Stimulated activated CD8-positive, alpha-beta memory T cell treated with anti-CD3 and anti-CD28 coated beads, Interleukin-7, amount 100 ng/mL, for 1 hour (primary cell): ENCODE measurements around the gene GLG1.

ENCODE experiments used
- DNase-seq, 2 donors: peaks; one replicate each; pipeline ENCODE4 v3.0.0-alpha.2; 2020; ENCODE audit warnings: low read depth in 2 of 2

GLG1 gene

DNA sequence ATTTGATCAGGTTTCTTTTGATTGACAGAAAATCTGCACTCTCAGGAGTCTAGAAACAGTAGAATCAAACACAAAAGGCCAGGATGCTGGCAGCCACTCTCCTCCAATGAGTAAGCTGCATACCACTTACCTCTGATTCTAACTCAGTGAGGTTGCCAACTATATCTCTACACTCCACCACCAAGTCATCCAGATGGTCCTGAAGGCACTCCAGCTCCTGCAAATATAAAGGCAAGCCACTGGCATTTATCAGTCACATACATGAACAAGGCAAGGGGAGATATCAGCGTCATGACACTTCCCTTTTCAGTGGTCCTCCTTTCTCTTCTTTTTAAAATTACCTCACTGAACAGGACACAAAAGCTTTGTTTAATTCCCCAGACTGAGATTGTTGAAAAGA, 132.5 kb downstream of the GLG1 start:
- no peak for DNase-seq

DNA sequence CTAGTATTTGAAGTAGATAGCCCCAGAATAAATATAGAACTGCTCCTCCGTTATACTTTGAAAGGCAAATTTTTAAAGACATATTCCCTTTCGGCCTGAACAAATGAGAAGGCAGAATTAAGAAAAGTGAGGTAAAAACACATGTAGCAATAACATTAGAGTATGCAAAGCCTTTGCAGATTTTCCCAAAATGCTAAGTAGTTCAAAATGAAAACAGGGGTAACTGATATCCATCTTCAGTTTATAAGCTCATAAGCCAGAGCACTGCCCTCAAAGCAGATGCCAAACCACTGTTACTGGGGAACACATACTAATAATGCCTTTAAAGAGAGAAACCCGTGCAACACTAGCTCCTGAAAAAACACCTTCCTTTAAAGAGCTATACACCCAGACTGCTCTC, 134.4 kb downstream of the GLG1 start:
- no peak for DNase-seq

DNA sequence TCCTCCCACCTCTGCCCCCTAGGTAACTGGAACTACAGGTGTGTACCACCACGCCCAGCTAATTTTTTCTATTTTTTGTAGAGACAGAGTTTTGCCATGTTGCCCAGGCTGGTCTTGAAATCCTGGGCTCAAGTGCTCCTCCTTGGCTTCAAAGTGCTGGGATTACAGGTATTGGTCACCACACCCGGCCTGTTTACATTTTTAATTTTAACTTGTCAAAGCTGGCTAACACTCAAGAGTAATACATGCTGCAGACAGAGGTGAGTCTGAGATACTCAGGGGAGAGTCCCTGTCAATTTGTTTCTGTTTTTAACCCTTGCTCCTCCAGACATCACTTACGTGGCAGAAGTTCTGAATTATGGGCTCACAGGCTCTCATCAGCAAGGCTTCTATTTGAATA, 134.9 kb downstream of the GLG1 start:
- no peak for DNase-seq

DNA sequence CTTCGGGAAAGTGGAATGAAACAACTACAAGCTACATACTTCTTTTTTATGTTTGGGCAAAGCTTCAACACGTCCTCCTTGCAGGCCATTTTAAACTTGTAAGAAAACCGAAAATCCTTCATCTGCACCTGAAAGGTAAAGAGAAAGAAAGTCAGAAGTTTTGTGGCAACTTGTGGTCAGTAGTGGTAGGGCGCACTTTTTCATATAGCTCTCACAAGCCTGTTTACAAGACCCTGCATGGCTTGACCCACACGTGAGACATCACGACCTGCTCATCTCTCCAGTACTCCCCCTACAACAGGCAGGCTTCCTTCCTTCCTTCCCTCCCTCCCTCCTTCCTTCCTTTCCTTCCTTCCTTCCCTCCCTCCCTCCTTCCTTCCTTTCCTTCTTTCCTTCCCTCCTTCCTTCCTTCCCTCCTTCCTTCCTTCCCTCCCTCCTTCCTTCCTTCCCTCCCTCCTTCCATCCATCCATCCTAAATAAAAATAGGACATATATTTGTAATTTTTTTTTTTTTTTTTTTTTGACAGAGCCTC, 136.9 kb downstream of the GLG1 start:
- no peak for DNase-seq

DNA sequence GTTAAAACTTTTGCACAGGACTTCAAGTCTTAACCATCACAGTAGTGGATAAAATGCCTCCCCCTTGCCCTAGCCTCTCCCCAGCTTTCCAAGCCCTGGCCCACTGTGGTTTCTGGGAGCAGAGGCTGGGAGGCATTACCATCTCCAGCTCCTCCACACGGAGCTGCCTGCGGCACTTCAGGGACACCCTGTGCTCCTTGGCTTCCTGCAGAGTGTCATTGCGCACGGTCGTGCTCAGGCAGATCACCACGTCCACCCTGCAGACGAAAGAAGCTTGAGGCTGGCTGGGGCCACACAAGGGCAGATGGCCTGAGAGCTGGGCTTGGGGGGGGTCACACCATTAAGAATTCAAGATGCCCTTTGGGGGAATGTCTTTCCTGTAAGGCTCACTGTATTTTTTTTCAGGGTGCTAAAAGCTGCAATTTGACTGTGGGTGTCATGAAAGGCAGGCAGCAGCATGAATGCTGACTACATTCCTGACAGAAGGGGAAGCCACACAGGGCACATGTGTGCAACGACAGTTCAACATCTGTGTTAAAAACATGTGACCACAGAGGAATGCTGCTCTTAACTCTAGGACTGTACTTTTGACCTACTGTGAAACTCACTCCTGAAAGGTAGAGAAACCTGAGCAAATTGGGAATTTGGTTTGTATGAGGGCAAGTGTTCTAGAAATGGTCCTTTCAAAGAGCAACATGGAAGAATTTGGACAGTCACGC, 137.9 kb downstream of the GLG1 start:
- no peak for DNase-seq

DNA sequence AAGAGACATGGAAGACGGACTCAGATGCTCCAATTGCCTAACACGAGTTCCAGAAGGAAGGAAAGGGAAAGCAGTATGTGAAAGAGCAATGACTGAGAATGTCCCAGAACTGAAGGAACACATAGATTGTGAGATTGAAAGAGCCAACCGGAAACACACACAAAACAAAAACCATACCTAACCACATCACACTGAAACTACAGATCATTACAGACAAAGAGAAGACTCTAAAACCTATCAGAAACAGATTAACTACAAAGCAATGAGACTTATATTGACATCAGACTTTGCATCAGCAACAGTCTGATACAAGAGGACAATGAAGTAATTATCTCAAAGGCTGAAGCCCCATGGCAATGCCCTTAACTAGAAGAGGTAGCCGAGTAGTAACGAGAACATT, 140.0 kb downstream of the GLG1 start:
- no peak for DNase-seq

DNA sequence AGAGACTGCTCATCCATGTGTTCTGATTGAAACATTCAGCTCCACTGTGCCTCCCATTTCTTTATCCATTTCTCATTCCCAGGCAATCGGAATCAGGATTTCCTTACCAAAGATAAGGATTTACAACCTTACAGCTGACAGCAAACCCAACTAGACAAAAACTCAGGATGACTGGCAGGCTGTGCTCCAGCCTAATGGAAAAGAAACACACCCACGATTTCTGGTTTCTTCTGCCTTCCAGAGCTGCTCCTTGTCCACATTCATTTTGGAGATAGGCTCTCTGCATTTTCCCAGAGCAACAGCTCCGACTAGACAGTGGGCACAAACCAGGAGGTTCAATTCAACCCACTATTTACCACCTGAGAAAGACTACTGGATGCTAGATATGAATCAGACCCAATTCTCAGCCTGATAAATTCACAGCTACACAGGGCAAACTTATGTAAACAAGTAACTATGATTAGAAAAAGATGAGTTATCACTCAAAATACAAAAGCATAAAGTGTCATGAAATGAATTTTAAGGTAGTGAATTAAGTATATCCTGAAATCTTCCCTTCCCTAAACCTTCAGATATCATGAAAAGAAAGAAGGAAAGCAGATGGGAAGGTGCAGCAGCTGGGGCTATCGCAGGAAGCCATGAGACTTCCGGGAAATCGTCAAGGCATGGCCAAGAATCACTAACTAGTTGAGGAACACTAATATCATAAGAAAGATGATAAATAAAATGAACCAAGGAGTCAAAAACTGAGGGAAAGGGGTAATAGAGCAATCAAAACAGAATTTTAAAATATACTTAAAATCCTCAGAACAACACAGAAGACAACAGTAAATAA, 140.8 kb downstream of the GLG1 start:
- DNase-seq: no peak

DNA sequence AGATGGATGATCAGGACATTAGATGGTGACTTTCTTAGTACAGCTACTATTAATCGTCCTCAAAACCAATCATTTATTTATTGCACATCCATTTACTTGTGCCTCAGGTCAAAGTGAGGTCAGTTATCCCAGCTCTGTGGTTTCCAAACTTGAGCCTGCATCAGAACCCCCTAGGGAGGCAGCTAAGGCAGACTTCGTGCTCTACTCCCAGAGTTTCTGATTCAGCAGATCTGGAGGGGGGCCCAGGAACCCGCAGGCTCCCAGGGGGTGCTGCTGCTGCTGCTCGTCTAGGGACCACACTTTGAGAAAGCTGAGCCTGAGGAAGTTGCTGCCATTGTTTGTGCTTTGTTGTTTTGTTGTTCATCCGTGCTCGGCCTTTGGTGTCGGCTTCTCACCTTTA, 141.6 kb downstream of the GLG1 start:
- DNase-seq: no peak

DNA sequence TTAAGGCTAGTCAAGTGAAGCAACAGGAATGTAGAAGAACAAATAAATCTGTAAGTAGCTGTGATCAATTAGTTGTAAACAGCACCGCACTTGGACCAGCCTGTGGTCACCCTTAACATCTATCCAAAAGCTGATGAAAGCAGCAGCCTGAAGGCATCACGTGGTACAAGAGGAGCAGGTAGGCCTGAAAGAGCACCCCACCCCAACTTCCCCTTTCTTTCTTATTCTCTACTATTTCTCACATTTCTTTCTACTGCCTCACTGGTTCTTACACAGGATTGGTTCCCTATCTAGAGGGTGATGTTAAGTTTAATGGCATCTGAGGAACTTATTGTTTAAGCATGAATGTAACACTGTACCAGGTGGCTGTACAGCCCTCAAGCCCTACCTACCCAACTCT, 143.0 kb downstream of the GLG1 start:
- DNase-seq: no peak

DNA sequence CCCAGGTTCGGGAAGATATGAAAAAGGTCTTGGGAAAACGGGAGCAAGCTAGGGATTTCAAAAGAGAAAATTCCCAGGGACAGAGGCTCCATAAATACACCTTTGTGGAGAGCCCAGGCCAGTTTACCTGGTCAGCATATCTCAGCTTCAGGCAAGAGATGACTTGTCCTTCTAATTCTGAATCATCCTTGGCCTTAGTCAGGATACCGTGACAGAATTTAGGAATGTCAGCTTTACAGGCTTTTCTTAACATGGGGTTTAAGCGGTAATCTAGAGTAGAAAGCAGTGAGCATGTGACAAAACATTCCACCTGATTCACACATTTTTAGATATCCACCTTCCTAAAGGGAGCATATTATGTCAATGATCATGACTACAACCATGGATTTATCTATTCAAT, 144.6 kb downstream of the GLG1 start:
- no peak for DNase-seq

DNA sequence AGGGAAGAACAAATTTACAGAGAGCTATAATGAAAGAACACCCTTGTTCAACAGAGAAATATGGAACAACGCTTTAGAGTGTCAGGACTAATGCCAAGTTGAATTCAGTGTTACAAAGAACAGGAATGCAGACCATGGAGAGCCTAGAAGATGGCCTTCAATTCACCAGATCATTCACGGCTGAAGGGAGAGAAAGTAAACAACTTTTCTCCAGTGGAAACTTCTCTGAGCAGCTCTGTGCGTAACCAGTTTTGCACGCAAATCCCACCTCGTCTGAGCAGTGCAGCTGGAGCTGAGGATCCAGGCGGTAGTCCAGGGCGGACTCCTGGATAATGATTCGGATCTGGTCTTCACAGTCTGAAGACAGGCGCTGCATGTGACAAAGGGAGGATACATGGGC, 145.1 kb downstream of the GLG1 start:
- DNase-seq: no peak

DNA sequence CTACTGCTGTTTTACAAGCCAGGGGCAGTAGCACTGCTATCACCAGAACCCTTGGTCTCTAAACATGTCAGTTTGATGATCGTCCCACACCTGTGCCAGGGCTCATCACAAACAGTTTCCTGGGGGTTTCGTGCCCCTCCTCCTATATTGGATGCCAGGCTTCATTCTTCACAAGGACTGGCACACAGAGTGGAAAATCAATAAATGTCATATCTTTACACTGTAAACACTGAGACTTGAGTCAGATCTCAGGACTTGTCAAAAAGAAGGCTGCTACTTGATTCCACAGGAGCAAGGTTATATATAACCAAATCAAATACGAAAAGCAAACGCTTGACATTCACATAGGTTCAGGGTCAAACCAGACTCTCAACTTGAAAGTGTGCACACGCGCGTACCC, 146.4 kb downstream of the GLG1 start:
- DNase-seq: no peak

DNA sequence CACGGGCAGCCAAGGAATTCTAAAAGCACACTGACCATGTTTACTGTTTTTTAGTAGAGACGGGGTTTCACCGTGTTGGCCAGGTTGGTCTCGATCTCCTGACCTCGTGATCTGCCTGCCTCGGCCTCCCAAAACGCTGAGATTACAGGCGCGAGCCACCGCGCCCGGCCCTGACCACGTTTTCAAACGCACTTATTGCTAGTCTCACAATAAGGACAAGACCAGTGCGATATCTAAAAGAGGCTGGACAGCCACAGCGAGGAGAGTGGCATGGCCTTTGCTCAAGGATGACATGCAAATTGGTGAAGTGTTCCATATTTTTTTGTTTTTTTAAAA, 150.7 kb downstream of the GLG1 start:
- DNase-seq: no peak

DNA sequence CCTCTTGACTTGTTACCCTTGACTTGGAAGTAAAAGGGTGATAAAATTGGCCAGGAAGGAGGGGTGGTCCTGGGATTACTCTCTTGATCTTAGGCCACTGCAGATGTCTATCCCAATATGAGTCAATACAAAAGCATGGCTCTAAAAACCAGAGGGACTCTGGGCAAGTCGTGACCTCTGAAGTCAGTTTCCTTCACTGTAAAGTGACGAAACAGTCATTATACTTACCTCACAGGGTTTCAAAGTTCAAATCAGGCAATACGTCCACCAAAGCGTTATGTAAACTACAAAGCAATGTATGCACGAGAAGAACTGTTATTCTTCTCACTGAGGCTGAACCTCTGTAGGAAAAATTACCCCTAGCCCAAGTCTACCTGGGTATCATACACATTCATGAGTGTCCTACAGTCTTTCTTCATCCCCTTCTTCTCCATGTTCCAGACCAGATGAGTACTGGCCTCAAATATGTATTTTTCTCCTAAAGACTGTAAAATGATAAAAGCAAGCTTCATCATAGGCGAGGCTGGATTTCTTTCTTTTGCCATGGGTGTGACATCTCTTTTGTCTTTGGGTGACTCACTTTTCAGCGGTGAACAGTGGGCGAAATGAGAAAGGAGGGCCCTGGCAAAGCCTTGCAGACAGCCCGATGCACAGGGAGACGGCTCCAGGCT, 151.2 kb downstream of the GLG1 start:
- DNase-seq: no peak

DNA sequence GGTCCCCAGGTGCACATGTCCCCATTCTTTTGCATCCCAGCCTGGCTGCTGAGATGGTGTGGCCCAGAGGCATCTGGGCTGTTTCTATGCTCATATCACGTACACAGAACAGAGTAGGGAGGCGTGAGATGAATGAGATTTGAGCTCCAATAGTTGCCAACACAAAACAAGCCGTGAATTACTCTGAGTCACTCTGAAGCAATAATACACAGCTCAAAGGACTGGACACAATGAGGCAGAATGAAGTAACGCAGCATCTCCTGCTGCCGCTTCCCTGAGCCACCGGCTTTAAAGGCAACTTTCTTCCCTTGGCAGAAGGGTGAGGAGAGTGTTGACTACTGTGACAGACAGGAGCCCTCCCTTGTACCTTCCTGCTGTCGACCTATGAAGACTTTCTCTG, 151.7 kb downstream of the GLG1 start:
- DNase-seq: no peak

DNA sequence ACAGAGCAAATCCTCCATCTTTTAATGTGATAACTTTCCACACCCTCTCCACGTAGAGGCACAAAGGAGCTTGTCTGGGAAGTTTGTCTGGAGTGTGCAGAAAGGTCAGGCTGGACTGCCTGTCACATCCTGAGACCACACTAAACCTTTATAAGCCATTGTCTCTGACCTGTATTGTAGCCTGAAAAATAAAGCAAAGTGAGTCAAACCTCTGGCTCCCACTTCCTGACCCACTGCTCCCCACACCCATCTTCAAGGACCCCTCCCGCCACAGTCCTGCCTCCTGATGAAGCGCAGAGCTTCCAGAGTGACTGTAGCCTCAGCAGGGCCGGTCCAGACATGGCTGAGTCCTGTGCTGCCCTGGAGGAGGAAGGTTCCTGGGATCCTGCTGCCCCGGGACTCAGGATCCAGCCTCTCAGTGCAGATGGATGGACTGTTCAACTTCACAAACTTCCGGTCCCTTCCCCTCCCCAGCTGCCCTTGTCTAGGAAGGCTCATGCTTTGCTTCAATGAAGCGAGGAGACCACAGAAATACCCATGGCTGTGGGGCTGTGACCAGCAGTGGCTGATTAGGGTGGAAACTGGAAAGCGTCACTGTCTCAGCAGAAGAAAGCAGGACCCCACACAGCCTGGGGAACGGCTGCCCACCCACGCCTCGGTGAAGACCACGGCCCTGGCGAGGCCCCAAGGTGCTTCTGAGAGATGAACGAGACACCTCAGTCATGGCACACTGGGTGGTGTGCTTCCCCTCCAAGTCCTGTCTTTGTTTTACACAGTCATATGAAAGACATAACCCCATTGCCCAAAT, 154.8 kb downstream of the GLG1 start:
- DNase-seq: no peak

DNA sequence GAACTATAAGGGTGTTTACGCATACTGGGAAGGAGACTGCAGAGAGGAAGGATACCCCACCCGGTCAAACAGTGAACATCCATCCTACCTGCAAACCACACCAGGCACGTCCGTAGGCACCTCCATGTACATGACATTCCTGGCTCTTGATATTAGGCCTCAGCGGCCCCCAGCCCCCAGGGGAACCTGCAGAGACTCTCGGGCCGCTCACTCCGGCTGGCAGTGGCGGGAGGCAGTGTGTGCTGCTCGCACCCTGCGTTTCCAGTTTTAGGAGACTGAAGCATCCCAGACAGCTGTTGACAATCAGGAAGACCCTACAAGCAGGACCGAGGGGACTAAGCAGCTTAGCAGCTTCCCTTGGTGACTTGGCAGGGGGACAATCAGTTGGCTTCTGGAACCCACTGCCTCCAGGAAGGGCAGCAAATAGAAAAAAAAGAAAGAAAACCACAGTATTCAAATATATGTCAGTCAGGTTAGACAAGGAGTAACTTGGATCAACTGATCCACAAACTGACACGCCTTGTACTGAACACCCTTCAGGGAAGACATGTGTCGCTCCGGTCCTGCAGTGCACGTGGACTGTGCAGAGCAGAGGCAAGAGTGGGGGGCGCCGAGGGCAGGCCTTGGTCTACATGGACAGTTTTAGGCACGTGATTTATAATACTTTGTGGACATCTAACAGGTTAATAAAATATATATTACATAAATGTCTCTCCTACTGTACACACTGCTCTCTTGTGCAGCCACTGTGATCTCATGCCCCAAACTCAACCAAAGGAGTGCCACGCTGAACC, 155.8 kb downstream of the GLG1 start:
- no peak for DNase-seq

DNA sequence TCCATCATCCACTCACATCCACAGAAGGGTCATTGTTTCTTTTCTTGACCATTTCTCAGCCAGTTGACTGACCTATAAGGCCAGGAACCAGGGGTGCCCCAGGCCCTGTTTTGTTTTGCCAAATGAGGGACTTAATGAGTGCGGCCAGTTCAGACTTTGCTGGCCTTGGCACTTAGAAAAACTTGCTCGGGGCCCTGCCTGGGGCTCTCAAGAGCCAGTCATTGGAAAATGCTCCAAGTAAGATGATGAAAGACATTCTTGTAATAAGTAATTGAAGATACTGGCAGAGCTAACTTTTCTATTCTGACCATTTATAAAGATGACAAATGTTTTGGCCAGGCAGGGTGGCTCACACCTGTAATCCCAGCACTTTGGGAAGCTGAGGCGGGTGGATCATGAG, 156.7 kb downstream of the GLG1 start:
- no peak for DNase-seq

DNA sequence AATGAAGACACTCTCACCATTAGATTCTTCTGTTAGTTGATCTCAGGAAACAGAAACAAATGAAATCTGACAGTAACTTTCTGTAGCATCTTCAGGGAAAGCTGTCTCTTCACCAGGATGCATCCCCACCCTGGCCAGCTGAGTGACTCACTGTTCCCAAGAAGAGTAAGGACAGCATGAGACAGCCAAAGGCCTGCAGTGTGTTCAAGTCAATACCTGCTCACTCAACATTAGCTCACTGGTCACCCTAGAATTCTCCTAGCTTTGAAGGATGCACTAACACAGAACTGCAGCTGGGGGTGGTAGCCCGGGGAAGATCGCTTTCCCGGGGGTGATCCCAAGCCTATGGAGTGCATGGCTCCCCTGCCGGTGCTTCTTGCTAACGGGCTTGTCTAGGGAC, 157.4 kb downstream of the GLG1 start:
- DNase-seq: no peak

DNA sequence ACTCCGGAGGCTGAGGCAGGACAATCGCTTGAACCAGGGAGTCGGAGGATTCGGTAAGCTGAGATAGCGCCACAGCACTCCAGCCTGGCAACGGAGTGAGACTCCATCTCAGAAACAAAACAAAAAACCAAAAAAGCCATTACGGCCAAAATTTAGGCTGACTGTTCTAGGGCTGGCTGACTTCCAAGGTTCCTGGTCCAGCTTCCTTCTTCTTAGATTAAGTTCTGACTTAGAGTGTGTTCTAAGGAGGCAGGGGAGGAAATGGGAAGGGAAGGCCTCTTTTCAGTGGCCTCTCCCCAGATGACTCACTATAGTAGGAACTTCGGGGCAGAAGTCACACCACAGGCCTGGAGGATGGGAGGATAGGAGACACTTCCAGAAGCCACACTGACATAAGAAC, 157.9 kb downstream of the GLG1 start:
- no peak for DNase-seq

DNA sequence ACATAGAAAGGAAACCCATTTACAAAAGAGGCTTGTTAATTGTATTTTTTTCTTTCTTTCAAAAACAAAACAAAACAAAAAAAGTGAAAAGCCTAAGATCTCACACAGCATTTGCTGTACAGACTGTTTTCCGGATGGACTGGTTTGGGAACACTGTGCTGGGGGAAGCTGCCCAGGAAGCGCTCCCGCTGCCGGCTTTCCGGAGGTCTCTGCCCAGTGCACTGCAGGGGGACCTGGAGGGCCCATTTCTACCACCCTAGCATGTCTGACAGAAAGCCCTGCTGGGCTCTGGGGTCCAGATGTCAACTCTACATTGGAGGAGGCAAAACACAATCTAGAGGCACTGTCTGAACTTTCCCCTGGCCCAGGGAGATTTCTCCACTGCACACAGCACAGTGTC, 159.3 kb downstream of the GLG1 start:
- DNase-seq: no peak
